ENCODE data around the gene LGR6. TPM values are rescaled to one million over a fixed set of nuclear protein-coding genes. Genes with fewer than 3 reads are reported as not detected.

Gene LGR6
- total RNA-seq, 1 experiment from 2014 or later: 1.0 TPM

GRCh38 chr1:202289009-202289408 lies 95.4 kb downstream of the LGR6 start:
- Histone ChIP-seq H2AK5ac (ENCODE audit: insufficient read length, low read length) (no peak overlapping the region), H3K79me1 (ENCODE audit: insufficient read depth, low read depth, low read length, poor library complexity, severe bottlenecking) (no peaks in the 10 kb centered on the region), H3K9ac (ENCODE audit: extremely low read depth, insufficient read length, low read length) (no peak overlapping the region), H4K5ac (ENCODE audit: insufficient read length, low read depth, low read length) (no peak overlapping the region), H2BK15ac (ENCODE audit: low read depth, low read length) (no peak overlapping the region), H2BK120ac (ENCODE audit: low read depth, low read length, poor library complexity, severe bottlenecking) (no peak overlapping the region), H2BK12ac (ENCODE audit: insufficient read length, low read depth, low read length) (no peak overlapping the region), H4K91ac (ENCODE audit: insufficient read length, low read depth, low read length) (no peak overlapping the region), H3K27me3 (ENCODE audit: insufficient read depth, low read length) (no peaks in the 10 kb centered on the region), H4K8ac (replicated peaks; ENCODE audit: insufficient read length, low read depth, low read length) (no peak overlapping the region), H2BK20ac (ENCODE audit: low read depth, low read length, poor library complexity, severe bottlenecking) (no peak overlapping the region), H3K9me3 (ENCODE audit: control insufficient read depth, low read depth, low read length) (no peaks in the 10 kb centered on the region), H3K14ac (ENCODE audit: insufficient read depth, low read length) (no peak overlapping the region), H3K18ac (ENCODE audit: insufficient read length, low read depth, low read length) (no peak overlapping the region), H3K23me2 (ENCODE audit: insufficient read length, low read depth, low read length, poor library complexity, severe bottlenecking) (no peaks in the 10 kb centered on the region), H3K4me2 (ENCODE audit: insufficient read depth, insufficient read length, low read length) (no peak overlapping the region), H4K20me1 (ENCODE audit: control insufficient read depth, insufficient read depth, insufficient read length) (no peaks in the 10 kb centered on the region), H3K4me1 (ENCODE audit: insufficient read depth, low read length) (no peaks in the 10 kb centered on the region), H3K4ac (ENCODE audit: low read depth, low read length) (no peak overlapping the region), H3K56ac (ENCODE audit: insufficient read length, low read depth, low read length) (no peak overlapping the region), H3K23ac (ENCODE audit: insufficient read length, low read depth, low read length) (no peak overlapping the region), H3K27ac (ENCODE audit: insufficient read length, low read depth, low read length) (no peak overlapping the region), H3K79me2 (ENCODE audit: insufficient read depth, low read length) (no peaks in the 10 kb centered on the region), H2BK5ac (ENCODE audit: insufficient read length, low read length) (no peak overlapping the region), H2AFZ (ENCODE audit: low read length) (no peak overlapping the region), H3T11ph (ENCODE audit: low read length) (no peak overlapping the region)
- WGBS (ENCODE audit: extremely low coverage, insufficient read length, low lambda C conversion rate): no CpG with 5 or more reads among the region's 4 CpGs
- Mint-ChIP-seq H3K36me3 (ENCODE audit: insufficient read depth in 1 of 3, low read depth in 3 of 3) (no peaks in the 10 kb centered on the region), H3K27me3 (ENCODE audit: low read depth) (peaks cover 3% of the 10 kb centered on the region; the same call in 1 of the 2 replicates), H3K4me1 (0 out of 4 replicates have a peak, but pooled peaks cover 0 to 2% of the 10 kb centered on the region in 2 experiments), H3K4me3 (no peak overlapping the region), H3K9me3 (no peaks in the 10 kb centered on the region), H3K27ac (no peak overlapping the region; a peak in 1 of 7 replicates)
- TF ChIP-seq CTCF (conservative IDR thresholded peaks at IDR 0.05): no peak
- DNase-seq: no peak

Data from H9 (cell line).